ENCODE results near the gene LCLAT1.
"Not testable (repeated sequence)": the region's sequence is repeated elsewhere in the genome, so short reads cannot be mapped to it uniquely, and the experiment has no call there.

Gene LCLAT1

DNA sequence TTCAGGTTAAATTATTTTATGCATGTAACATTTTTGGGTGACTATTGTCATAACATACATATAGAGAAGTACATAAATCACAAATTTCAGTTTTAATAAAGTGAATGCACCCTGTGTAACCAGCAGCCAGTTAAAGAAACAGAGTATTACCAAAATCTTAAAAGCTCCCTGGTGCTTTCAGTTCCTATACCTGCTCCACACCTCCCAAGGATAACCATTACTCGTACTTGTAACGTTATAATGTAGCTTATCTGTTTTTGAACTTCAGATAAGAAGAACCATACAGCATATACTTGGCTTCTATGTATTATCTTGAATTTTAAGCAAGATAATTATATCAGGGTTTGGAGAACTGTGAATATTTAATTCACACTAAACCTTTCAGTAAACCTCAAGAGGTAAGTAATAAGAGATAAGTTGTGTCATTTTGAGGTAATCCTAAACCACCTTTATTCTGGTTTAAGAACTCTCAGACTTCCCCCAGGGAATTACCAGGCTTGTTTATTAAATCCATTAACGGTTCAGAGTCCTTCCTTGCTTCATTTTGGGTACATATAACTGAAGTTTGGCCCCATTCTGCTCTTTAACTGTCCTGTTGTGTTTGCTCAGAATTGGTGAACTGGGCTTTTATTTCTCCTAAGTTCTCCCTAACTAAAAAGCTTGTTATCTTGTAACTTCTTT is 58.6 kb downstream of the LCLAT1 start:
- DNase-seq (no peak), ATAC-seq (ENCODE audit: insufficient read depth, low read depth) (no peak)
- Histone ChIP-seq H3K4me2 (ENCODE audit: insufficient read depth, low read length) (no peak overlapping the region), H2AFZ (ENCODE audit: low read depth, low read length) (no peak overlapping the region), H4K20me1 (ENCODE audit: insufficient read depth, low read length) (peaks cover 11% of the 10 kb centered on the region), H3K9ac (ENCODE audit: low read depth, low read length) (no peak overlapping the region), H3K27ac (ENCODE audit: low read length) (no peak overlapping the region), H3K4me1 (ENCODE audit: insufficient read depth, low read length) (peaks cover 14% of the 10 kb centered on the region), H3K4me3 (ENCODE audit: low read depth in 1 of 2, low read length in 2 of 2) (no peak overlapping the region), H3K79me2 (ENCODE audit: insufficient read depth, low read length) (peaks cover 27% of the 10 kb centered on the region), H3K9me3 (ENCODE audit: insufficient read depth, low read length, severe bottlenecking) (peaks cover 4% of the 10 kb centered on the region), H3K36me3 (ENCODE audit: insufficient read depth, low read length) (no peaks in the 10 kb centered on the region), H3K27me3 (ENCODE audit: insufficient read depth, low read length, poor library complexity) (no peaks in the 10 kb centered on the region)
- TF ChIP-seq EZH2 (IDR thresholded peaks at IDR 0.05; ENCODE audit: borderline replicate concordance, low read depth, low read length, severe bottlenecking): no peak
- TF ChIP-seq, protein P1, sequence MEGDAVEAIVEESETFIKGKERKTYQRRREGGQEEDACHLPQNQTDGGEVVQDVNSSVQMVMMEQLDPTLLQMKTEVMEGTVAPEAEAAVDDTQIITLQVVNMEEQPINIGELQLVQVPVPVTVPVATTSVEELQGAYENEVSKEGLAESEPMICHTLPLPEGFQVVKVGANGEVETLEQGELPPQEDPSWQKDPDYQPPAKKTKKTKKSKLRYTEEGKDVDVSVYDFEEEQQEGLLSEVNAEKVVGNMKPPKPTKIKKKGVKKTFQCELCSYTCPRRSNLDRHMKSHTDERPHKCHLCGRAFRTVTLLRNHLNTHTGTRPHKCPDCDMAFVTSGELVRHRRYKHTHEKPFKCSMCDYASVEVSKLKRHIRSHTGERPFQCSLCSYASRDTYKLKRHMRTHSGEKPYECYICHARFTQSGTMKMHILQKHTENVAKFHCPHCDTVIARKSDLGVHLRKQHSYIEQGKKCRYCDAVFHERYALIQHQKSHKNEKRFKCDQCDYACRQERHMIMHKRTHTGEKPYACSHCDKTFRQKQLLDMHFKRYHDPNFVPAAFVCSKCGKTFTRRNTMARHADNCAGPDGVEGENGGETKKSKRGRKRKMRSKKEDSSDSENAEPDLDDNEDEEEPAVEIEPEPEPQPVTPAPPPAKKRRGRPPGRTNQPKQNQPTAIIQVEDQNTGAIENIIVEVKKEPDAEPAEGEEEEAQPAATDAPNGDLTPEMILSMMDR (IDR thresholded peaks at IDR 0.05; ENCODE audit: borderline replicate concordance, extremely low read depth, low read length, poor library complexity, severe bottlenecking): no peak

DNA sequence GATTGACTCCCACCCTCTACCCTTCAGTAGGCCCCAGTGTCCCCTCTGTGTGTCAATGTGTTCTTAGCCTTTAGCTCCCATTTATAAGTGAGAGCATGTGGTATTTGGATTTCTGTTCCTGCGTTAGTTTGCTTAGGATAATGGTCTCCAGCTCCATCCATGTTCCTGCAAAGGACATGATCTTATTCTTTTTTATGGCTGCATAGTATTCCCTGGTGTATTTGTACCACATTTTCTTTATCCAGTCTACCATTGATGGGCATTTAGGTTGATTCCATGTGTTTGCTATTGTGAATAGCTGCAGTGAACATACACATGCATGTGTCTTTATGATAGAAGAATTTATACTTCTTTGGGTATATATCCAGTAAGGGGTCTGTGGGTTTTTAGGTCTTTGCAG is 60.4 kb downstream of the LCLAT1 start:
- not testable (repeated sequence) for ATAC-seq (ENCODE audit: insufficient read depth, low read depth); H3K36me3 ChIP-seq (ENCODE audit: insufficient read depth, low read length); H2AFZ ChIP-seq (ENCODE audit: low read depth, low read length); H3K9ac ChIP-seq (ENCODE audit: low read depth, low read length); H3K27ac ChIP-seq (ENCODE audit: low read length); H3K9me3 ChIP-seq (ENCODE audit: insufficient read depth, low read length, severe bottlenecking); DNase-seq; H3K27me3 ChIP-seq (ENCODE audit: insufficient read depth, low read length, poor library complexity); H3K4me2 ChIP-seq (ENCODE audit: insufficient read depth, low read length); H3K4me3 ChIP-seq (ENCODE audit: low read depth in 1 of 2, low read length in 2 of 2)
- Histone ChIP-seq H4K20me1 (ENCODE audit: insufficient read depth, low read length) (peaks cover 17% of the 10 kb centered on the region), H3K79me2 (ENCODE audit: insufficient read depth, low read length) (peaks cover 31% of the 10 kb centered on the region), H3K4me1 (ENCODE audit: insufficient read depth, low read length) (peaks cover 14% of the 10 kb centered on the region)

DNA sequence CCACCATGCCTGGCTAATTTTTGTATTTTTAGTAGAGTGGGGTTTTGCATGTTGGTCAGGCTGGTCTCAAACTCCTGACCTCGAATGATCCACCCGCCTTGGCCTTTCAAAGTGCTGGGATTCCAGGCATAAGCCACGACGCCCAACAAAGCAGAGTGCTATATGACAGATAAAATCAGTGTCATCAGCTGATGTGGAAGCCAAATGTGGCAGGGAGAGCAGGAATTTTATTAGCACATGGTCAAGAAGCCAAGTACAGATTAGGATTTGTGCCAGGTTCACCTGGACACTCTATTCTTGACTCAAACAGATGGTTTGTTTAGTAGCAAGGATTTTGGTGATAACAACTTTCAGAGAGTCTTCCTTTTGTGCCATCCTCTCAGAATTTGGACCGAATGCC is 62.7 kb downstream of the LCLAT1 start:
- Histone ChIP-seq H3K9me3 (ENCODE audit: insufficient read depth, low read length, severe bottlenecking) (no peaks in the 10 kb centered on the region), H3K27me3 (ENCODE audit: insufficient read depth, low read length, poor library complexity) (no peaks in the 10 kb centered on the region), H3K79me2 (ENCODE audit: insufficient read depth, low read length) (peaks cover 27% of the 10 kb centered on the region), H3K4me3 (ENCODE audit: low read depth in 1 of 2, low read length in 2 of 2) (no peak overlapping the region), H3K4me1 (ENCODE audit: insufficient read depth, low read length) (no peaks in the 10 kb centered on the region), H3K4me2 (ENCODE audit: insufficient read depth, low read length) (no peak overlapping the region), H3K36me3 (ENCODE audit: insufficient read depth, low read length) (no peaks in the 10 kb centered on the region), H4K20me1 (ENCODE audit: insufficient read depth, low read length) (peaks cover 13% of the 10 kb centered on the region; the same call in 1 of the 2 replicates), H2AFZ (ENCODE audit: low read depth, low read length) (no peak overlapping the region), H3K9ac (ENCODE audit: low read depth, low read length) (no peak overlapping the region), H3K27ac (ENCODE audit: low read length) (no peak overlapping the region)
- DNase-seq (no peak), ATAC-seq (ENCODE audit: insufficient read depth, low read depth) (no peak)
- TF ChIP-seq, protein P1 (IDR thresholded peaks at IDR 0.05; ENCODE audit: borderline replicate concordance, extremely low read depth, low read length, poor library complexity, severe bottlenecking): no peak
- no peak for TF ChIP-seq EZH2 (IDR thresholded peaks at IDR 0.05; ENCODE audit: borderline replicate concordance, low read depth, low read length, severe bottlenecking)

DNA sequence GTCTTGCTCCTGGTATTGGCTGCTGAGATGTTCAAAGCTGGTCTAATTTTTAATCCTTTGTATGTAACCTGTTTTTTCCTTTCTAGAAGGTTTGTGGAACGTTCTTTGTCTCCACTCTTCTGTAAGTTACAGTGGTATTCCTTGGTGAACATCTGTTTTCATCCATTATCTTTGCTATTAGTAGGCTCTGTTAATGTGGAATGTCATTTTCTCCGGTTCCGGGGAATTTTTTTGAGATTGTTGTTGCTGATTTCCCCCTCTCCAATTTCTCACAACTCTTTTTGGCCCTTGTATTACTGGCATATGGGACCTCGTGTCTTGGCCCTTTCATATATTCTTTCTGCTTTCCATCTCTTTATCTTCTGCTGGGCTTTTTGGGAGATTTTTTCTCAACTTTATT is 63.4 kb downstream of the LCLAT1 start:
- H3K9me3 ChIP-seq (ENCODE audit: insufficient read depth, low read length, severe bottlenecking): no peaks in the 10 kb centered on the region
- TF ChIP-seq EZH2 (IDR thresholded peaks at IDR 0.05; ENCODE audit: borderline replicate concordance, low read depth, low read length, severe bottlenecking): no peak
- TF ChIP-seq, protein P1 (IDR thresholded peaks at IDR 0.05; ENCODE audit: borderline replicate concordance, extremely low read depth, low read length, poor library complexity, severe bottlenecking): no peak
- no peak overlapping the region for H3K27ac ChIP-seq (ENCODE audit: low read length)
- H3K4me1 ChIP-seq (ENCODE audit: insufficient read depth, low read length): no peaks in the 10 kb centered on the region
- no peaks in the 10 kb centered on the region for H3K36me3 ChIP-seq (ENCODE audit: insufficient read depth, low read length)
- H3K27me3 ChIP-seq (ENCODE audit: insufficient read depth, low read length, poor library complexity): no peaks in the 10 kb centered on the region
- ATAC-seq (ENCODE audit: insufficient read depth, low read depth) (no peak), DNase-seq (no peak)
- H3K79me2 ChIP-seq (ENCODE audit: insufficient read depth, low read length): peaks cover 27% of the 10 kb centered on the region
- H3K4me2 ChIP-seq (ENCODE audit: insufficient read depth, low read length): no peak overlapping the region
- H4K20me1 ChIP-seq (ENCODE audit: insufficient read depth, low read length): peaks cover 12% of the 10 kb centered on the region; the same call in 1 of the 2 replicates
- no peak overlapping the region for H3K4me3 ChIP-seq (ENCODE audit: low read depth in 1 of 2, low read length in 2 of 2)
- no peak overlapping the region for H3K9ac ChIP-seq (ENCODE audit: low read depth, low read length)
- no peak overlapping the region for H2AFZ ChIP-seq (ENCODE audit: low read depth, low read length)

Measured in DND-41 (cell line).